ENCODE data around the gene PASK. TPM values are rescaled to one million over a fixed set of nuclear protein-coding genes. Genes with fewer than 3 reads are reported as not detected.

Gene PASK
- polyA plus RNA-seq, 1 donor (not counting 4 experiments of a cell fraction or from before 2014, with no cell fraction given): 4.3 TPM

DNA sequence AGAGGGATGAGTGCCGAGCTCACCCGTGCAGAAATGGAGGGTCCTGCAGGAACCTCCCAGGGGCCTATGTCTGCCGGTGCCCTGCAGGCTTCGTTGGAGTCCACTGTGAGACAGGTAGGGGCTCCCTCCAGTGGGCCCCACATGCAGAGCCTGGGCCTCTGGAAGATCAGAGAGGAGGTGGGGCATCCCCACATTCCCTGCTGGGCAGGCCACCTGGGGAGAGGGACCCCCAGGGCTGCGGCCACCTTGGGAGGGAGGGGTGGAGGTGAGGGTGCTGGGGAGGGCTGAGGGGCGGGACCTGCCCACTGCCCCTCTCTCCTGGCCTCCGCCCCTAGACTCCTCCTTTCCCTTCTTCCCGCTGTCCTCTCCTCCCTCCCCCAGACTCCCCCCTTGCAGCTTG, 85.7 kb downstream of the PASK start:
- H3K9ac ChIP-seq (ENCODE audit: control insufficient read depth, extremely low read depth, insufficient read depth, low read length): no peak overlapping the region
- FAIRE-seq (no peak), DNase-seq (ENCODE audit: low read depth, low spot score) (no peak)
- H3K4me3 ChIP-seq (ENCODE audit: control insufficient read depth in 2 of 3, extremely low read depth in 1 of 3, insufficient read depth in 2 of 3, low read depth in 1 of 3, low read length in 3 of 3): peak overlapping the region in 1 of 3 experiments; percentile 36
- H3K27me3 ChIP-seq (ENCODE audit: control insufficient read depth, extremely low read depth, insufficient read depth, low read length): no peaks in the 10 kb centered on the region
- no peaks in the 10 kb centered on the region for H3K9me1 ChIP-seq (ENCODE audit: control insufficient read depth, extremely low read depth, insufficient read depth, low read length)
- peak overlapping the region; percentile 43 for H2AFZ ChIP-seq (ENCODE audit: control insufficient read depth, low read length)
- TF ChIP-seq EZH2 (IDR thresholded peaks at IDR 0.05; ENCODE audit: low read length): no peak
- TF ChIP-seq, protein P1, sequence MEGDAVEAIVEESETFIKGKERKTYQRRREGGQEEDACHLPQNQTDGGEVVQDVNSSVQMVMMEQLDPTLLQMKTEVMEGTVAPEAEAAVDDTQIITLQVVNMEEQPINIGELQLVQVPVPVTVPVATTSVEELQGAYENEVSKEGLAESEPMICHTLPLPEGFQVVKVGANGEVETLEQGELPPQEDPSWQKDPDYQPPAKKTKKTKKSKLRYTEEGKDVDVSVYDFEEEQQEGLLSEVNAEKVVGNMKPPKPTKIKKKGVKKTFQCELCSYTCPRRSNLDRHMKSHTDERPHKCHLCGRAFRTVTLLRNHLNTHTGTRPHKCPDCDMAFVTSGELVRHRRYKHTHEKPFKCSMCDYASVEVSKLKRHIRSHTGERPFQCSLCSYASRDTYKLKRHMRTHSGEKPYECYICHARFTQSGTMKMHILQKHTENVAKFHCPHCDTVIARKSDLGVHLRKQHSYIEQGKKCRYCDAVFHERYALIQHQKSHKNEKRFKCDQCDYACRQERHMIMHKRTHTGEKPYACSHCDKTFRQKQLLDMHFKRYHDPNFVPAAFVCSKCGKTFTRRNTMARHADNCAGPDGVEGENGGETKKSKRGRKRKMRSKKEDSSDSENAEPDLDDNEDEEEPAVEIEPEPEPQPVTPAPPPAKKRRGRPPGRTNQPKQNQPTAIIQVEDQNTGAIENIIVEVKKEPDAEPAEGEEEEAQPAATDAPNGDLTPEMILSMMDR (optimal IDR thresholded peaks at IDR 0.05 in 1 of 3, IDR thresholded peaks at IDR 0.05 in 1 of 3, conservative IDR thresholded peaks at IDR 0.05 in 1 of 3; ENCODE audit: extremely low read depth in 1 of 3, insufficient read depth in 2 of 3, low read length in 3 of 3): peak in 2 of 3 experiments; percentile 9 to 28
- H3K27ac ChIP-seq (ENCODE audit: control insufficient read depth, insufficient read depth, low read length): no peak overlapping the region
- no peaks in the 10 kb centered on the region for H3K36me3 ChIP-seq (ENCODE audit: control insufficient read depth in 2 of 2, extremely low read depth in 1 of 2, insufficient read depth in 2 of 2, low read length in 2 of 2)
- no peaks in the 10 kb centered on the region for H4K20me1 ChIP-seq (ENCODE audit: control insufficient read depth, extremely low read depth, insufficient read depth, low read length)
- H3K4me1 ChIP-seq (ENCODE audit: control insufficient read depth, extremely low read depth, insufficient read depth, low read length): peaks cover 25% of the 10 kb centered on the region
- no peaks in the 10 kb centered on the region for H3K9me3 ChIP-seq (ENCODE audit: control insufficient read depth, low read depth, low read length)
- dilution Hi-C loops (cut with MboI; ENCODE audit: extremely low pct_ligation_motif_present, low sequenced_read_pairs): no loop called here
- H3K4me2 ChIP-seq (ENCODE audit: control insufficient read depth, extremely low read depth, insufficient read depth, low read depth, low read length): peak overlapping the region; percentile 22
- H3K79me2 ChIP-seq (ENCODE audit: control insufficient read depth, insufficient read depth, low read length): no peaks in the 10 kb centered on the region

DNA sequence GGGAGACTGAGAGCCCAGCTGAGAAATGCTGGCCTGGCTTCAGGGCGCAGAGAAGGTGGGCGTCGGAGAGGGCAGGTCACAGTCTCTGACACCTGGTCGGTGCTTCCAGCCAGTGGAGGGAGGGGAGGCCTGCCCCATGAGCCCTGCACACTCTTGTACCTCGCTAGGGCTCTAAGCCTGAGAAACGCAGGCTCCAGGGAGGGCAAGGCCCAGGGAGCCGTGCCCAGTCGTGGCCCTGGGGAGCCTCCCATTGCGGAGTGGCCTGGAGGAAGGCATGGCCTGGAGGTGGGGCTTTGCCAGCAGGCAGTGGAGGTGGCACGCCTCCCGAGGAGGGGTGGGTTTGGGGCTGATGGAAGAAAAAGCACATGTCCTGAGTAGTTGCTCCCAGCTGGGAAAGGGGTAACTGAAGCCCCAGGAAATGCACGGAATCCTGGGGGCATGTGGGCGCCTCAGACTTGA, 86.2 kb downstream of the PASK start:
- Histone ChIP-seq H3K79me2 (ENCODE audit: control insufficient read depth, insufficient read depth, low read length) (no peaks in the 10 kb centered on the region), H3K27ac (ENCODE audit: control insufficient read depth, insufficient read depth, low read length) (no peak overlapping the region), H3K4me2 (ENCODE audit: control insufficient read depth, extremely low read depth, insufficient read depth, low read depth, low read length) (no peak overlapping the region), H3K36me3 (ENCODE audit: control insufficient read depth in 2 of 2, extremely low read depth in 1 of 2, insufficient read depth in 2 of 2, low read length in 2 of 2) (no peaks in the 10 kb centered on the region), H3K9me1 (ENCODE audit: control insufficient read depth, extremely low read depth, insufficient read depth, low read length) (no peaks in the 10 kb centered on the region), H3K27me3 (ENCODE audit: control insufficient read depth, extremely low read depth, insufficient read depth, low read length) (no peaks in the 10 kb centered on the region), H3K9me3 (ENCODE audit: control insufficient read depth, low read depth, low read length) (no peaks in the 10 kb centered on the region), H3K4me3 (ENCODE audit: control insufficient read depth in 2 of 3, extremely low read depth in 1 of 3, insufficient read depth in 2 of 3, low read depth in 1 of 3, low read length in 3 of 3) (peak overlapping the region in 1 of 3 experiments; percentile 36), H4K20me1 (ENCODE audit: control insufficient read depth, extremely low read depth, insufficient read depth, low read length) (no peaks in the 10 kb centered on the region), H2AFZ (ENCODE audit: control insufficient read depth, low read length) (no peak overlapping the region), H3K4me1 (ENCODE audit: control insufficient read depth, extremely low read depth, insufficient read depth, low read length) (peaks cover 25% of the 10 kb centered on the region), H3K9ac (ENCODE audit: control insufficient read depth, extremely low read depth, insufficient read depth, low read length) (no peak overlapping the region)
- FAIRE-seq: no peak
- no peak for DNase-seq (ENCODE audit: low read depth, low spot score)
- TF ChIP-seq EZH2 (IDR thresholded peaks at IDR 0.05; ENCODE audit: low read length): no peak
- TF ChIP-seq, protein P1 (optimal IDR thresholded peaks at IDR 0.05 in 1 of 3, IDR thresholded peaks at IDR 0.05 in 1 of 3, conservative IDR thresholded peaks at IDR 0.05 in 1 of 3; ENCODE audit: extremely low read depth in 1 of 3, insufficient read depth in 2 of 3, low read length in 3 of 3): no peak
- dilution Hi-C loops (cut with MboI; ENCODE audit: extremely low pct_ligation_motif_present, low sequenced_read_pairs): no loop called here
